Lung (tissue), 12 donors: ENCODE measurements around the gene NKAIN1. TPM values are rescaled to one million over a fixed set of nuclear protein-coding genes. Genes with fewer than 3 reads are reported as not detected.

Experiments used
- ATAC-seq: fragments of 200-7000 bp; cut with Tn5 transposase; one replicate; pipeline ENCODE4 v1.9.1; 2020; ENCODE audit warnings: moderate number of reproducible peaks; ENCODE audit not compliant: insufficient read depth, low FRiP score
- DNase-seq, 3 donors: peaks; one replicate each; pipeline ENCODE4 v3.0.0-alpha.2; 2013 to 2017
- H3K27ac ChIP-seq, 2 donors: one replicate each; pipeline ENCODE4 v1.5.1; 2013; ENCODE audit warnings: mild to moderate bottlenecking in 2 of 2, moderate library complexity in 2 of 2, control low read depth in 1 of 2, inconsistent platforms in 1 of 2, low read depth in 1 of 2, low read length in 1 of 2
- H3K27me3 ChIP-seq, 3 donors: one replicate each; pipeline ENCODE4 v1.5.1; 2013; ENCODE audit warnings: low read length in 2 of 3; ENCODE audit not compliant: control insufficient read depth in 3 of 3, insufficient read depth in 3 of 3
- H3K36me3 ChIP-seq, 4 donors: one replicate each; pipeline ENCODE4 v1.5.1; 2013; ENCODE audit warnings: low read length in 4 of 4, mild to moderate bottlenecking in 1 of 4, moderate library complexity in 1 of 4; ENCODE audit not compliant: control insufficient read depth in 4 of 4, insufficient read depth in 4 of 4
- H3K4me1 ChIP-seq, 5 donors: one replicate each; pipeline ENCODE4 v1.5.1; 2013; ENCODE audit warnings: low read length in 5 of 5, mild to moderate bottlenecking in 2 of 5, moderate library complexity in 1 of 5; ENCODE audit not compliant: control insufficient read depth in 5 of 5, insufficient read depth in 5 of 5
- H3K4me3 ChIP-seq: one replicate; pipeline ENCODE4 v1.5.1; 2013; ENCODE audit warnings: mild to moderate bottlenecking, control low read depth, moderate library complexity
- H3K9ac ChIP-seq, 2 donors: one replicate each; pipeline ENCODE4 v1.5.1; 2013; ENCODE audit warnings: low read length in 2 of 2, control low read depth in 1 of 2; ENCODE audit not compliant: insufficient read depth in 1 of 2
- H3K9me3 ChIP-seq, 4 donors: one replicate each; pipeline ENCODE4 v1.5.1; 2013; ENCODE audit warnings: low read length in 3 of 4, mild to moderate bottlenecking in 1 of 4, moderate library complexity in 1 of 4; ENCODE audit not compliant: control insufficient read depth in 4 of 4, insufficient read depth in 3 of 4
- WGBS, 2 donors: extraction: QIAGEN DNeasy Blood & Tissue Kit; methylation state at CpG; one replicate each; pipeline ENCODE4 v1.1.7; 2013; 5-methylcytosine and 5-hydroxymethylcytosine counted together
- polyA plus RNA-seq, 2 donors: library from polyadenylated mRNA; stranded (reverse); fragments of 200-250 nt; gene quantifications; one replicate each; pipeline ENCODE4 v1.2.1, GENCODE V29; 2013
- total RNA-seq, 2 donors: library from RNA; depleted of rRNA in 1 of 2; stranded (reverse); fragments of >200 nt in 1 of 2; gene quantifications; one replicate each; pipeline ENCODE4 v1.2.1, GENCODE V29; 2014 to 2021
- TF ChIP-seq, protein P1 (sequence below): IDR thresholded peaks from 2 replicates; pipeline ENCODE4 v1.5.1; 2012; ENCODE audit warnings: mild to moderate bottlenecking; ENCODE audit errors: control extremely low read depth, extremely low read depth
- donor health status: control.
- donor health status: control.
- donor health status: Bipolar disorder and iron deficiency.
- donor health status: healthy.
- donor health status: DM: yes; HTN: yes; CAD: no.

NKAIN1 gene
- total and polyA plus RNA-seq, 4 donors = 0.03 TPM; not detected in 3

DNA sequence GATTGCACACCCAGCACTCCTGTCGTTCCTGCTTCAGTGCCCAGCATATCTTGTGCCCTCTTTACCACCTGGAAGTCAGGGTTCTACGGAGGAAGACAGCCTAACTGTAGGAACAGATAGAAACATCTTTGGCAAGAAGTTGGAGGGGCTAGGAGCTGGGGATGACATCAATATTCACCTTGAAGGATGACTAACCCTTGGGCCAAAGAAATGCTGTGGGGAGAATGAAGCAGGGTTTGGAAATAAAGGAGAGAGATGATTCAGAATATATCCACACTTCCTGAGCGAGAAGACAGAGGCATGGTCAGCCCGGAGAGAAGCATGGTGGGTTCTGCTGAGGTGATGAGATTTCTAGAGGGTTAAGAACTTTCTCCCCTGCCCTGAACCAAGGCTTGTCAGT, 4.6 kb upstream of the NKAIN1 start:
- Histone ChIP-seq H3K9me3 (no peaks in the 10 kb centered on the region), H3K9ac (no peak overlapping the region), H3K27ac (no peak overlapping the region), H3K4me3 (no peak overlapping the region), H3K27me3 (peaks cover 7 to 12% (median 8%) of the 10 kb centered on the region in 3 donors), H3K36me3 (no peaks in the 10 kb centered on the region), H3K4me1 (peaks cover 0 to 2% (median 0%) of the 10 kb centered on the region in 5 donors)
- DNase-seq (no peak), ATAC-seq (no peak)
- 73 to 85% methylated on average over 4 of the region's 4 CpGs for WGBS, 2 donors
- TF ChIP-seq, protein P1, sequence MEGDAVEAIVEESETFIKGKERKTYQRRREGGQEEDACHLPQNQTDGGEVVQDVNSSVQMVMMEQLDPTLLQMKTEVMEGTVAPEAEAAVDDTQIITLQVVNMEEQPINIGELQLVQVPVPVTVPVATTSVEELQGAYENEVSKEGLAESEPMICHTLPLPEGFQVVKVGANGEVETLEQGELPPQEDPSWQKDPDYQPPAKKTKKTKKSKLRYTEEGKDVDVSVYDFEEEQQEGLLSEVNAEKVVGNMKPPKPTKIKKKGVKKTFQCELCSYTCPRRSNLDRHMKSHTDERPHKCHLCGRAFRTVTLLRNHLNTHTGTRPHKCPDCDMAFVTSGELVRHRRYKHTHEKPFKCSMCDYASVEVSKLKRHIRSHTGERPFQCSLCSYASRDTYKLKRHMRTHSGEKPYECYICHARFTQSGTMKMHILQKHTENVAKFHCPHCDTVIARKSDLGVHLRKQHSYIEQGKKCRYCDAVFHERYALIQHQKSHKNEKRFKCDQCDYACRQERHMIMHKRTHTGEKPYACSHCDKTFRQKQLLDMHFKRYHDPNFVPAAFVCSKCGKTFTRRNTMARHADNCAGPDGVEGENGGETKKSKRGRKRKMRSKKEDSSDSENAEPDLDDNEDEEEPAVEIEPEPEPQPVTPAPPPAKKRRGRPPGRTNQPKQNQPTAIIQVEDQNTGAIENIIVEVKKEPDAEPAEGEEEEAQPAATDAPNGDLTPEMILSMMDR = no peak

DNA sequence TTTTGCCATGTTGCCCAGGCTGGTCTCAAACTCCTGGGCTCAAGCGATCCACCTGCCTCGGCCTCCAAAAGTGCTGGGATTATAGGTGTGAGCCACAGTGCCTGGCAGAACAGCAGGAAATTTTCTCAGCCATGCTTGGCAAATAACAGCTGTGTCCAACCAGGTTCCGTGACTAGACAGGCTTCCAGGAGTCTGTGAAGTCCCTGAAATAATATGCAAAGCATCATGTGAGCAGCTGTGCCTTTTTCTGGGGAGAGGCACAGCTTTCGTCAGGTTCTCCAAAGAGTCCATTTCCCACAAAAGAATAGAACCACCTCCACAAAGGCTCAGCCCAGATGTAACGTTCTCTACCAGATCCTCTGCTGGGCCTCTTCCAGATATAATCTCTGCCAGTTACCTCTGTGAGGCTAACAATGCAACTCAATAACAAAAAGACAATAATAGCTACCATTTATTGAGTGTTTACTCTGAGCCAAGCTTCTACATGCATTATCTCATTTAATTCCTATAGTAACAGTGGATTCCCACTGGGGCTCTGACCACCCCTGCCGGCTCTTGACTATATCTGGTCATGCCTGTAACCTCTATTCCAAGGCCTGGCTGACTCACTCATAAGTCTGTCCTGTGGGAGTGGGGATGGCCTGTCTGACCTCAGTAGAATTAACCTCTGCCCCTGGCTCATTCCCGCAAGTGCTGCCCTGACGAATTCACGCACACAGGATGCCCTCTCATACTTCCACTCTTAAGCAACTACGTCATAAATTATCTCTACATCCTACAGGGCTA, 4.0 kb upstream of the NKAIN1 start:
- H3K9ac ChIP-seq = no peak overlapping the region
- H3K36me3 ChIP-seq = no peaks in the 10 kb centered on the region
- H3K27me3 ChIP-seq = peaks cover 7 to 15% (median 12%) of the 10 kb centered on the region in 3 donors
- H3K9me3 ChIP-seq = peaks cover 0 to 2% (median 0%) of the 10 kb centered on the region in 4 donors
- 79 to 81% methylated on average over 10 of the region's 10 CpGs for WGBS, 2 donors
- no peak overlapping the region for H3K4me3 ChIP-seq
- H3K27ac ChIP-seq = no peak overlapping the region
- TF ChIP-seq, protein P1 = no peak
- DNase-seq (no peak), ATAC-seq (no peak)
- peaks cover 0 to 5% (median 0%) of the 10 kb centered on the region in 5 donors for H3K4me1 ChIP-seq

DNA sequence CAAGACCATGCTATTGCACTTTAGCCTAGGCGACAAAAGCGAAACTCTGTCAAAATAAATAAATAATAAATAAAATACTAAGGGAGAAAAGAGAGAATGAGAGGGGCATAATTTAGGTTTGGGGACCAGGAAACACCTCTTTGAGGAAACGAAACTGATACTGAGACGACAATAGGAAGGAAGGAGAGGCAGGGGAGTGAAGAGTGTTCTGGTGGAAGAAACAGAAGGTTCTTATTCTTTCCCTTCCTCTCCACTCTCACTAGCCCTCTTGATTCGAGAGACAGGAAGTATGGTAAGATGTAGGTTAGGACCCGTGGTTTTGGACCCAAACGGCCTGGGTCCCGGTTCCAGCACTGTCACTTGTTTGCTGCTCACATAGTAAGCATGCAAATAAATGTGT, 1.6 kb upstream of the NKAIN1 start:
- TF ChIP-seq, protein P1 = no peak
- ATAC-seq (no peak), DNase-seq (no peak)
- WGBS, 2 donors = 37 to 50% methylated on average over 8 of the region's 8 CpGs
- H3K27ac ChIP-seq = no peak overlapping the region
- peaks cover 12 to 22% (median 15%) of the 10 kb centered on the region in 3 donors for H3K27me3 ChIP-seq
- peaks cover 0 to 5% (median 0%) of the 10 kb centered on the region in 5 donors for H3K4me1 ChIP-seq
- H3K36me3 ChIP-seq = no peaks in the 10 kb centered on the region
- H3K9me3 ChIP-seq = peaks cover 0 to 2% (median 0%) of the 10 kb centered on the region in 4 donors
- no peak overlapping the region for H3K9ac ChIP-seq
- no peak overlapping the region for H3K4me3 ChIP-seq
